C4-2B (cell line): ENCODE data around the gene OR9A4.

Source experiments
- ZFX ChIP-seq: fragments of 450-650 bp; IDR thresholded peaks from 2 replicates; pipeline ENCODE4 v1.6.1; 2017
- TF ChIP-seq, protein P1 (sequence below): fragments of 450-650 bp; conservative IDR thresholded peaks from 2 replicates; pipeline ENCODE4 v1.5.1; 2017; ENCODE audit warnings: mild to moderate bottlenecking

DNA sequence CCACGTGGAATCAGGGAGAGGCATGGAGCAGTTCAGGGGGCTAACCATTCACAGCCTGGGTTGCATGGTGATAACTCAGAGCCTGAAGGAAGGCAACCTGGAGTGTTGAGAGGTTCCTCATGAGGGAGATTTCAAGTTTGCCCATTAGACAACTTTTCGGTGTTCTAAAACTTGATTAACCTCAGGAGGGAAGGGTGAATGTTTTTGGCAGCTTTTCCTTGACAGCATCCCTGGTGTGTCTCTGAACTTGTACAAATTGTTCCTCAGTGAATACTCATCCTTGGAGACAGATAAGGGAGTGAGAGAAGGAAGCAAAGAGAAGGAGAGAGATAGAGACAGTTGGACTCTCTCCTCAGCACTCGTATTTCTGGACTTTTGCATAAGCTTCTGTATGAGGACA is at the start of gene OR9A4:
- TF ChIP-seq, protein P1, sequence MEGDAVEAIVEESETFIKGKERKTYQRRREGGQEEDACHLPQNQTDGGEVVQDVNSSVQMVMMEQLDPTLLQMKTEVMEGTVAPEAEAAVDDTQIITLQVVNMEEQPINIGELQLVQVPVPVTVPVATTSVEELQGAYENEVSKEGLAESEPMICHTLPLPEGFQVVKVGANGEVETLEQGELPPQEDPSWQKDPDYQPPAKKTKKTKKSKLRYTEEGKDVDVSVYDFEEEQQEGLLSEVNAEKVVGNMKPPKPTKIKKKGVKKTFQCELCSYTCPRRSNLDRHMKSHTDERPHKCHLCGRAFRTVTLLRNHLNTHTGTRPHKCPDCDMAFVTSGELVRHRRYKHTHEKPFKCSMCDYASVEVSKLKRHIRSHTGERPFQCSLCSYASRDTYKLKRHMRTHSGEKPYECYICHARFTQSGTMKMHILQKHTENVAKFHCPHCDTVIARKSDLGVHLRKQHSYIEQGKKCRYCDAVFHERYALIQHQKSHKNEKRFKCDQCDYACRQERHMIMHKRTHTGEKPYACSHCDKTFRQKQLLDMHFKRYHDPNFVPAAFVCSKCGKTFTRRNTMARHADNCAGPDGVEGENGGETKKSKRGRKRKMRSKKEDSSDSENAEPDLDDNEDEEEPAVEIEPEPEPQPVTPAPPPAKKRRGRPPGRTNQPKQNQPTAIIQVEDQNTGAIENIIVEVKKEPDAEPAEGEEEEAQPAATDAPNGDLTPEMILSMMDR, result no peak
- TF ChIP-seq ZFX, result no peak
